ENCODE measurements around the gene RAB5A.
"Not testable (repeated sequence)": the region's sequence is repeated elsewhere in the genome, so short reads cannot be mapped to it uniquely, and the experiment has no call there.

GRCh38 chr3:20031939-20032338 lies 85.0 kb downstream of the RAB5A start:
- TF ChIP-seq HDGF (IDR thresholded peaks at IDR 0.05; ENCODE audit: borderline replicate concordance); TARDBP (IDR thresholded peaks at IDR 0.05); ARNT (IDR thresholded peaks at IDR 0.05); FOXM1 (IDR thresholded peaks at IDR 0.05; ENCODE audit: borderline replicate concordance); L3MBTL2 (conservative IDR thresholded peaks at IDR 0.05); SP1 (IDR thresholded peaks at IDR 0.05): not testable (repeated sequence)
